HCT116 (cell line): ENCODE data around the gene FBRS. TPM values are rescaled to one million over a fixed set of nuclear protein-coding genes. Genes with fewer than 3 reads are reported as not detected.
A peak's percentile ranks its signal among the peaks of the same experiment; 100 is the strongest.

Source experiments
- ATAC-seq: fragments of 200-7000 bp; cut with Tn5 transposase; 2 replicates; pipeline ENCODE4 v1.9.1; 2020; ENCODE audit warnings: mild to moderate bottlenecking, moderate library complexity
- BruUV-seq: library from RNA; stranded (reverse); fragments of 400-500 nt; replicated peaks from 2 replicates; lab custom pipeline; 2021; lab: Mats Ljungman, UMichigan
- CTCF ChIA-PET: fragments of 300-600 bp; sonication (Branson Sonifier 250); formaldehyde crosslinking; loops from one replicate; lab custom pipeline; 2021; ENCODE audit warnings: antibody characterized with exemption; lab: Charles Lee
- POLR2A ChIA-PET: fragments of 300-600, 350-600 bp; sonication (Branson Sonifier 250); formaldehyde crosslinking; loops from one replicate; lab custom pipeline; 2021; ENCODE audit warnings: antibody characterized with exemption; lab: Charles Lee
- RAD21 ChIA-PET, 2 experiments: fragments of 300-600 bp; sonication (Branson Sonifier 250); formaldehyde crosslinking; loops; one replicate each; lab custom pipeline; 2023; ENCODE audit warnings: low total read pairs in 2 of 2; ENCODE audit not compliant: uncharacterized antibody in 2 of 2, unreplicated experiment in 2 of 2, low non-redundant PET in 1 of 2; lab: Charles Lee
- DNase-seq: peaks from one replicate; pipeline ENCODE4 v3.0.0-alpha.2; 2010; ENCODE audit warnings: low read depth, low spot score
- H2AFZ ChIP-seq: fragments of 200-600 bp; shearing (Covaris generic), sonication (generic); 2 replicates; pipeline ENCODE4 v1.6.1; 2017; ENCODE audit warnings: low read depth, mixed run types, mixed read lengths, antibody characterized with exemption, low read length; ENCODE audit not compliant: poor library complexity, severe bottlenecking
- H3K27ac ChIP-seq: 2 replicates; pipeline ENCODE4 v1.5.1; 2012; ENCODE audit warnings: low read depth, low read length
- H3K27me3 ChIP-seq: fragments of 200-600 bp; sonication (generic); 2 replicates; pipeline ENCODE4 v1.6.1; 2016; ENCODE audit warnings: mixed run types, low read length, mixed read lengths; ENCODE audit not compliant: insufficient read depth
- H3K36me3 ChIP-seq, 2 experiments: fragments of 200-500 bp in 1 of 2; fragments of 200-600 bp in 1 of 2; sonication (Bioruptor generic) in 1 of 2; sonication (generic) in 1 of 2; 2 replicates each; pipeline versions ENCODE4 v1.5.1 to v1.6.1; 2014 to 2016; ENCODE audit warnings: low read length in 2 of 2, inconsistent platforms in 1 of 2, mixed read lengths in 1 of 2, mixed run types in 1 of 2; ENCODE audit not compliant: insufficient read depth in 2 of 2, control insufficient read depth in 1 of 2
- H3K4me1 ChIP-seq, 2 experiments: fragments of 200-600 bp in 1 of 2; sonication (generic) in 1 of 2; 2 replicates each; pipeline versions ENCODE4 v1.5.1 to v1.6.1; 2012 to 2017; ENCODE audit warnings: low read length in 2 of 2, inconsistent platforms in 1 of 2, mild to moderate bottlenecking in 1 of 2, mixed read lengths in 1 of 2, mixed run types in 1 of 2, moderate library complexity in 1 of 2; ENCODE audit not compliant: insufficient read depth in 2 of 2, control insufficient read depth in 1 of 2
- H3K4me2 ChIP-seq: fragments of 200-600 bp; sonication (generic); 2 replicates; pipeline ENCODE4 v1.6.1; 2017; ENCODE audit warnings: mixed run types, low read length, mixed read lengths
- H3K4me3 ChIP-seq, 2 experiments: fragments of 200-600 bp in 1 of 2; sonication (generic) in 1 of 2; replicated peaks in 1 of 2; 2 replicates each; pipeline ENCODE4 v1.5.1; 2011 to 2016; ENCODE audit warnings: low read length in 2 of 2, control low read depth in 1 of 2, low read depth in 1 of 2, mild to moderate bottlenecking in 1 of 2, mixed read lengths in 1 of 2, mixed run types in 1 of 2
- H3K79me2 ChIP-seq: fragments of 200-600 bp; sonication (generic); 2 replicates; pipeline ENCODE4 v1.6.1; 2017; ENCODE audit warnings: mild to moderate bottlenecking, mixed run types, low read length, moderate library complexity, mixed read lengths; ENCODE audit not compliant: insufficient read depth
- H3K9ac ChIP-seq: fragments of 200-600 bp; sonication (generic); 2 replicates; pipeline ENCODE4 v1.6.1; 2016; ENCODE audit warnings: low read length, mixed read lengths
- H3K9me2 ChIP-seq: fragments of 200-600 bp; sonication (generic), shearing (Covaris generic); 2 replicates; pipeline ENCODE4 v1.6.1; 2017; ENCODE audit warnings: mixed run types, mild to moderate bottlenecking, moderate library complexity; ENCODE audit not compliant: insufficient read depth
- H3K9me3 ChIP-seq, 2 experiments: fragments of 200-500 bp in 1 of 2; fragments of 200-600 bp in 1 of 2; sonication (Bioruptor generic) in 1 of 2; sonication (generic) in 1 of 2; 2 replicates each; pipeline ENCODE4 v1.6.1; 2014 to 2017; ENCODE audit warnings: low read length in 2 of 2, mixed read lengths in 2 of 2, inconsistent platforms in 1 of 2, low read depth in 1 of 2, mild to moderate bottlenecking in 1 of 2, mixed run types in 1 of 2, moderate library complexity in 1 of 2; ENCODE audit not compliant: control insufficient read depth in 1 of 2, insufficient read depth in 1 of 2
- H4K20me1 ChIP-seq: fragments of 200-600 bp; sonication (generic), shearing (Covaris generic); 2 replicates; pipeline ENCODE4 v1.6.1; 2017; ENCODE audit warnings: mixed run types, mild to moderate bottlenecking, moderate library complexity; ENCODE audit not compliant: insufficient read depth
- CEBPB ChIP-seq: IDR thresholded peaks from 2 replicates; pipeline ENCODE4 v1.6.1; 2012; ENCODE audit warnings: low read depth
- EZH2 ChIP-seq: fragments of 200-600 bp; sonication (generic); IDR thresholded peaks from 2 replicates; pipeline ENCODE4 v1.6.1; 2017; ENCODE audit warnings: antibody characterized with exemption, mixed run types
- MAX ChIP-seq: IDR thresholded peaks from 2 replicates; pipeline ENCODE4 v1.6.1; 2012
- POLR2AphosphoS5 ChIP-seq: IDR thresholded peaks from 2 replicates; pipeline ENCODE4 v1.6.1; 2011; ENCODE audit warnings: mild to moderate bottlenecking, low read depth, low read length, moderate library complexity
- SIN3A ChIP-seq: IDR thresholded peaks from 2 replicates; pipeline ENCODE4 v1.6.1; 2012; ENCODE audit warnings: low read depth
- TCF7L2 ChIP-seq: IDR thresholded peaks from 2 replicates; pipeline ENCODE4 v1.7.0; 2011; ENCODE audit warnings: borderline replicate concordance, inconsistent platforms; ENCODE audit not compliant: insufficient read depth, insufficient read length; ENCODE audit errors: extremely low read depth
- YY1 ChIP-seq: IDR thresholded peaks from 2 replicates; pipeline ENCODE4 v1.6.1; 2011; ENCODE audit warnings: low read length, low read depth, moderate library complexity, mild to moderate bottlenecking; ENCODE audit not compliant: insufficient replicate concordance; ENCODE audit errors: extremely low read depth
- intact Hi-C: fragments of 100-400 bp; cut with micrococcal nuclease; formaldehyde crosslinking; loops from 2 replicates; pipeline ENCODE4 v1.10.0; 2022
- total RNA-seq: library from RNA; stranded (reverse); gene quantifications from one replicate; pipeline ENCODE4 v1.2.1, GENCODE V29; 2021; ENCODE audit not compliant: unreplicated experiment
- TF ChIP-seq, protein P1 (sequence below): IDR thresholded peaks from 2 replicates; pipeline ENCODE4 v1.6.1; 2012

Gene FBRS
- total RNA-seq, 1 experiment from 2014 or later: 65.3 TPM

- peak; percentile 15 for TF ChIP-seq TCF7L2
- no peak for TF ChIP-seq CEBPB
Measured at GRCh38 chr16:30698816-30699614, 40.8 kb downstream of the FBRS start, which contains the start of gene SRCAP (continued).

GRCh38 chr16:30699615-30700099 is 41.4 kb downstream of the FBRS start:
- Histone ChIP-seq H3K36me3 (peaks cover 20 to 38% of the 10 kb centered on the region in 2 experiments), H3K27me3 (no peaks in the 10 kb centered on the region), H4K20me1 (no peaks in the 10 kb centered on the region), H3K9me3 (no peaks in the 10 kb centered on the region), H3K4me1 (peaks cover 11 to 22% of the 10 kb centered on the region in 2 experiments), H3K4me2 (peak overlapping the region; percentile 94), H3K79me2 (peaks cover 51% of the 10 kb centered on the region), H2AFZ (no peak overlapping the region), H3K9ac (peak overlapping the region; percentile 100), H3K27ac (peak overlapping the region; percentile 100), H3K4me3 (peak overlapping the region; percentile 94 to 95), H3K9me2 (no peaks in the 10 kb centered on the region)
- ChIA-PET RAD21 (no interaction called here), POLR2A (no interaction called here), CTCF (no interaction called here)
- no TSS peak for BruUV-seq
- ATAC-seq (no peak), DNase-seq (no peak)
- no peak for TF ChIP-seq EZH2
- TF ChIP-seq SIN3A: no peak
- no peak for TF ChIP-seq POLR2AphosphoS5
- TF ChIP-seq TCF7L2: no peak
- no peak for TF ChIP-seq MAX
- TF ChIP-seq, protein P1, sequence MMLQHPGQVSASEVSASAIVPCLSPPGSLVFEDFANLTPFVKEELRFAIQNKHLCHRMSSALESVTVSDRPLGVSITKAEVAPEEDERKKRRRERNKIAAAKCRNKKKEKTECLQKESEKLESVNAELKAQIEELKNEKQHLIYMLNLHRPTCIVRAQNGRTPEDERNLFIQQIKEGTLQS: no peak
- TF ChIP-seq YY1: no peak
- intact Hi-C loops: loop anchor here (2.0 kb wide), 2 partner anchors 41 kb away; partner anchors contain the start of gene FBRS
